Stimulated activated naive B cell treated with anti-CD40 and anti-IgM and Interleukin-4, amounts not matched to agents 10 μg/mL and 1 μg/mL and 100 μg/mL, for 72 hours (primary cell): ENCODE measurements around the gene HYKK.
A peak's percentile ranks its signal among the peaks of the same experiment; 100 is the strongest.
"Not testable (repeated sequence)": the region's sequence is repeated elsewhere in the genome, so short reads cannot be mapped to it uniquely, and the experiment has no call there.

Experiments
- ATAC-seq, 2 donors: fragments of 150-1000 bp; cut with Tn5 transposase; replicated peaks; 2 replicates each; pipeline ENCODE4 v1.10.0; 2021; ENCODE audit warnings: moderate library complexity in 1 of 2
- DNase-seq: peaks from one replicate; pipeline ENCODE4 v3.0.0; 2021
- H3K27ac Mint-ChIP-seq: one replicate; pipeline ENCODE4 v1.8.0; 2022; ENCODE audit warnings: mild to moderate bottlenecking, mixed read lengths
- H3K27me3 Mint-ChIP-seq, 2 donors: one replicate each; pipeline ENCODE4 v1.8.0; 2022; ENCODE audit warnings: mixed read lengths in 2 of 2
- H3K36me3 Mint-ChIP-seq, 2 donors: one replicate each; pipeline ENCODE4 v1.8.0; 2022; ENCODE audit warnings: mixed read lengths in 2 of 2, mild to moderate bottlenecking in 1 of 2
- H3K4me1 Mint-ChIP-seq, 2 donors: one replicate each; pipeline ENCODE4 v1.8.0; 2022; ENCODE audit warnings: mixed read lengths in 2 of 2, mild to moderate bottlenecking in 1 of 2
- H3K4me3 Mint-ChIP-seq, 2 donors: one replicate each; pipeline ENCODE4 v1.8.0; 2022; ENCODE audit warnings: mild to moderate bottlenecking in 2 of 2, mixed read lengths in 2 of 2, moderate library complexity in 1 of 2
- H3K9me3 Mint-ChIP-seq, 2 donors: one replicate each; pipeline ENCODE4 v1.8.0; 2022; ENCODE audit warnings: mixed read lengths in 2 of 2, mild to moderate bottlenecking in 1 of 2

Gene HYKK

GRCh38 chr15:78552597-78552996 is 45.2 kb downstream of the HYKK start:
- DNase-seq (no peak), ATAC-seq (no peak)
- H3K27ac Mint-ChIP-seq: peak overlapping the region; percentile 20

DNA sequence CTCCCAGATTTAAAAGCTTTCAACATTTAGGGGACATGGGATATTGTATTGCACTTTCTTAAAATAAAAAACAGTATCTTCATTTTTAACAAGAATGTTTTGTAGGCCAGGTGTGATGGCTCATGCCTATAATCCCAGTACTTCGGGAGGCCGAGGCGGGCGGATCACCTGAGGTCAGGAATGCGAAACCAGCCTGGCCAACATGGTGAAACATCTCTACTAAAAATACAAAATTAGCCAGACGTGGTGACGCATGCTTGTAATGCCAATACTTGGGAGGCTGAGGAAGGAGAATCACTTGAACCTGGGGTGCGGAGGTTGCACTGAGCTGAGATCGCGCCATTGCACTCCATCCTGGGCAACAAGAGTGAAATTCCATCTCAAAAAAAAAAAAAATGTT is 52.8 kb downstream of the HYKK start:
- H3K36me3 Mint-ChIP-seq, H3K27ac Mint-ChIP-seq, H3K4me1 Mint-ChIP-seq, ATAC-seq, DNase-seq, H3K4me3 Mint-ChIP-seq, H3K9me3 Mint-ChIP-seq: not testable (repeated sequence)
- H3K27me3 Mint-ChIP-seq: peaks cover 13 to 28% of the 10 kb centered on the region in 2 donors

More at GRCh38 chr15:78552597-78552996, 45.2 kb downstream of the HYKK start:
- H3K9me3 Mint-ChIP-seq: no peaks in the 10 kb centered on the region
- H3K4me3 Mint-ChIP-seq: no peak overlapping the region
- H3K27me3 Mint-ChIP-seq: peaks cover 3 to 4% of the 10 kb centered on the region in 2 donors
- H3K36me3 Mint-ChIP-seq: peaks cover 18 to 20% of the 10 kb centered on the region in 2 donors
- no peaks in the 10 kb centered on the region for H3K4me1 Mint-ChIP-seq

DNA sequence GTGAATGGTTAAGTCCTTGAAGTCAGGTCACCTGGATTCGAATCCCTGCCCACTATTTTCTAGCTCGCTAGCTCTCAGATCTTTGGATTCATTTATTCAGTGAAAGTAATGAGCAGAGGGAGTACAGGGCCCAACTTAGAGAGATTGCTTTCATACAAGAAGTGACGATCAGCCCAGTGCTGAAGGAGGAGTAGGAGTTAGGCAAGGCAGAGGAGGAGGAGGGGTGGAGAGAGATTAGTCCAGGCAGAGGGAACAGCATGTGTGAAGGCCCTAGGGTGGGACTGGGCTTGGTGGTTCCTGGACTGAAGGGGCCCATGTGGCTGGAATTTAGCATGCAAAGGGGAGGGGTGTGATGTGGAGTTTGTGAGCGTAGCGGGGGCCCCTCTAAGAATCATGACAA is 54.1 kb downstream of the HYKK start:
- no peak overlapping the region for H3K27ac Mint-ChIP-seq
- DNase-seq (no peak), ATAC-seq (no peak)
- peaks cover 12 to 17% of the 10 kb centered on the region in 2 donors for H3K4me1 Mint-ChIP-seq
- peaks cover 0 to 3% of the 10 kb centered on the region in 2 donors for H3K36me3 Mint-ChIP-seq
- no peaks in the 10 kb centered on the region for H3K9me3 Mint-ChIP-seq
- peaks cover 16 to 38% of the 10 kb centered on the region in 2 donors for H3K27me3 Mint-ChIP-seq
- H3K4me3 Mint-ChIP-seq: no peak overlapping the region

DNA sequence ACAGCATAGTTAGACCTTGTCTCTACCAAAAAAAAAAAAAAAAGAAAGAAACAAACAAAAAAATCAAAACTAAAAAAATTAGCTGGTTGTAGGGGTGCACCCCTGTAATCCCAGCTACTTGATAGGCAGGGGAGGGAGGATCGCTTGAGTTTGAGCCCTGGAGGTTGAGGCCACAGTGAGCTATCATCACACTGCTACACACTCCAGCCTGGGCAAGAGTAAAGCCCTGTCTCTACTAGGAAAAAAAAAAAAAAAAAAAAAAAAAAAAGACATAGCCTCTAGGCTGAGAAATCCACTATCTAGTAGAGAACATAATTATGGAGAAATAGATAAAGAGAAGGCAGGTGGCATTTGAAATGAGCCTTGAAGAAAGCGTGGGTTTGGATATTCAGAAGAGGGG is 55.7 kb downstream of the HYKK start:
- Mint-ChIP-seq H3K9me3 (no peaks in the 10 kb centered on the region), H3K27ac (no peak overlapping the region), H3K27me3 (peaks cover 21 to 47% of the 10 kb centered on the region in 2 donors), H3K36me3 (peaks cover 0 to 3% of the 10 kb centered on the region in 2 donors), H3K4me1 (peaks cover 19 to 20% of the 10 kb centered on the region in 2 donors), H3K4me3 (no peak overlapping the region)
- no peak for DNase-seq
- ATAC-seq: no peak

DNA sequence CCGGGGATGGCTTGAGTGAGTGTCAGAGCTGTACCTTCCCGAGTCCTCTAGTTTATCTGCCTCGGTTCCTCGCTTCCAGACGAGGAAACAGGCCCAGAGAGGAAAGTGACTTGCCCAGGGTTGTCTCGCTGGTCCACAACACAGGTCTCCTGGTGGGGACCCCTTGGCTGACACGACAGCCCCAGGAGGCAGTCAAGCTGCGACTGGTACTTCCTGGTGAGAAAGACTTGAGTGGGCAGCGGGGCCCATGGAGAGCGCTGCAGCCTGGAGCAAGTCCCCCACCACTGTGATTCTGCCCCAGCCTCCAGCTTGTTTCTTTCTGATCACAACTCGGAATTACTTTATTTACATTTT is 57.3 kb downstream of the HYKK start:
- peak overlapping the region; percentile 86 for H3K27ac Mint-ChIP-seq
- peaks cover 19 to 20% of the 10 kb centered on the region in 2 donors for H3K4me1 Mint-ChIP-seq
- peaks cover 18 to 47% of the 10 kb centered on the region in 2 donors for H3K27me3 Mint-ChIP-seq
- no peaks in the 10 kb centered on the region for H3K9me3 Mint-ChIP-seq
- H3K36me3 Mint-ChIP-seq: no peaks in the 10 kb centered on the region
- ATAC-seq (peak in 1 of 2 donors; percentile 17), DNase-seq (no peak)
- H3K4me3 Mint-ChIP-seq: peak overlapping the region; percentile 91

- peaks cover 19 to 20% of the 10 kb centered on the region in 2 donors for H3K4me1 Mint-ChIP-seq
- peak within 1 kb of the TSS; percentile 91 for H3K4me3 Mint-ChIP-seq
- H3K9me3 Mint-ChIP-seq: no peaks in the 10 kb centered on the region
- peak within 1 kb of the TSS; percentile 86 for H3K27ac Mint-ChIP-seq
- no peaks in the 10 kb centered on the region for H3K36me3 Mint-ChIP-seq
- H3K27me3 Mint-ChIP-seq: peaks cover 18 to 47% of the 10 kb centered on the region in 2 donors
- DNase-seq: peak; percentile 75
- peak; percentile 82 to 92 for ATAC-seq
Measured at GRCh38 chr15:78565097-78565950, 57.9 kb downstream of the HYKK start, which contains the start of gene CHRNA5. Gene CHRNA5, plus strand, starts transcription at chr15:78565520. Its CDS starts 200 bp downstream, at chr15:78565720.

- peak in 1 of 2 donors; percentile 16 for ATAC-seq
- Mint-ChIP-seq H3K4me1 (peaks cover 19 to 20% of the 10 kb centered on the region in 2 donors), H3K9me3 (no peaks in the 10 kb centered on the region), H3K4me3 (peak overlapping the region; percentile 91), H3K27ac (peak overlapping the region; percentile 71), H3K36me3 (no peaks in the 10 kb centered on the region), H3K27me3 (peaks cover 18 to 47% of the 10 kb centered on the region in 2 donors)
- DNase-seq: no peak
Measured at GRCh38 chr15:78565951-78566774, 58.8 kb downstream of the HYKK start.

DNA sequence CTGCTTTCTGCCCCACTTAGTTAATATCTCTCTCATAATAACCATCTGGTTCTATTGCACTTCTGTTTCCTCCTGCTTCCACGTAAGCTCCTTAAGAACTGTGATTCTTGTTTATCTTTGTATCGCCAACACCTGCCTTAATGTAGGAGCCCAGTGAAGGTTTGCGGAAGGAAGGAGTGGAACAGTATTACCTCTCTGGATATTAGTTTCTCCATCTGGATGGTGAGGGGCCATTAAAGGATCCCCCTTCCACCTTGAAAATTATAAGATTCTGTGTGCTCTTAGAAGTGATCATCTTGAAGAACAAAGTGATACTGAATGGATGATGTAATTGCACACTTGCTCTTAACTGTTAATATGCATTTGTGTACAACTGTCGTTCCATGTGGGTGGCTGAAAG is 60.2 kb downstream of the HYKK start:
- Mint-ChIP-seq H3K4me3 (no peak overlapping the region), H3K27me3 (peaks cover 13 to 40% of the 10 kb centered on the region in 2 donors), H3K36me3 (no peaks in the 10 kb centered on the region), H3K4me1 (peaks cover 19 to 20% of the 10 kb centered on the region in 2 donors), H3K9me3 (no peaks in the 10 kb centered on the region), H3K27ac (no peak overlapping the region)
- DNase-seq (no peak), ATAC-seq (no peak)

GRCh38 chr15:78570710-78571109 is 63.3 kb downstream of the HYKK start:
- no peak overlapping the region for H3K4me3 Mint-ChIP-seq
- no peaks in the 10 kb centered on the region for H3K36me3 Mint-ChIP-seq
- DNase-seq (no peak), ATAC-seq (no peak)
- no peak overlapping the region for H3K27ac Mint-ChIP-seq
- peaks cover 13 to 15% of the 10 kb centered on the region in 2 donors for H3K4me1 Mint-ChIP-seq
- H3K27me3 Mint-ChIP-seq: peaks cover 13 to 21% of the 10 kb centered on the region in 2 donors
- H3K9me3 Mint-ChIP-seq: no peaks in the 10 kb centered on the region

GRCh38 chr15:78571382-78571781 is 64.0 kb downstream of the HYKK start:
- Mint-ChIP-seq H3K27ac (no peak overlapping the region), H3K27me3 (peaks cover 11 to 16% of the 10 kb centered on the region in 2 donors), H3K9me3 (peaks cover 0 to 2% of the 10 kb centered on the region in 2 donors), H3K36me3 (peaks cover 0 to 1% of the 10 kb centered on the region in 2 donors), H3K4me1 (peaks cover 9% of the 10 kb centered on the region in 2 donors), H3K4me3 (no peak overlapping the region)
- ATAC-seq: no peak
- DNase-seq: no peak

DNA sequence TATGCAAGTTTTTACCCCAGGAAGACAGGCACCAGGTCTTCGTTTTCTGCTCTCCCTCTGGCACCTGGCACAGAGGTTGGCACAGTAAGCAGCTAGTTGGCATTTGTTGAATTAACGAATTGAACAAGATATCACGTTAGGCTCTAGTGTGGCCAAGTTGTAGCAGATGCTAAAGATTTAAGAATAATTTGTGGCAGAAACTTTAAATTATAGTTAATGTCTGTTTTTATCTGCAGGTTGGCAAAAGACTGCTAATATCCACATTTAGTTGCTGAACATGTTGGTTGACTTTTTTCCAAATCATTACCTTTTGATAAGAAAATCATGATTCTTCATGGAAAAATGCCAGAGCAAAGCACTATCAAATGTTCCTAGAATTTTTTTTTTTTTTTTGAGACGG is 66.0 kb downstream of the HYKK start:
- H3K27me3 Mint-ChIP-seq: no peaks in the 10 kb centered on the region
- peaks cover 0 to 5% of the 10 kb centered on the region in 2 donors for H3K4me1 Mint-ChIP-seq
- no peak overlapping the region for H3K4me3 Mint-ChIP-seq
- ATAC-seq (no peak), DNase-seq (no peak)
- peaks cover 0 to 2% of the 10 kb centered on the region in 2 donors for H3K9me3 Mint-ChIP-seq
- H3K27ac Mint-ChIP-seq: no peak overlapping the region
- H3K36me3 Mint-ChIP-seq: peaks cover 0 to 1% of the 10 kb centered on the region in 2 donors

GRCh38 chr15:78574944-78575343 is 67.6 kb downstream of the HYKK start:
- Mint-ChIP-seq H3K36me3 (peaks cover 0 to 1% of the 10 kb centered on the region in 2 donors), H3K27ac (no peak overlapping the region), H3K9me3 (peaks cover 0 to 2% of the 10 kb centered on the region in 2 donors), H3K27me3 (no peaks in the 10 kb centered on the region), H3K4me3 (no peak overlapping the region), H3K4me1 (peaks cover 0 to 5% of the 10 kb centered on the region in 2 donors)
- DNase-seq: no peak
- peak; percentile 48 to 72 for ATAC-seq
